ENCODE data around the gene GABRB1.
"Not testable (repeated sequence)": the region's sequence is repeated elsewhere in the genome, so short reads cannot be mapped to it uniquely, and the experiment has no call there.

The GABRB1 gene

GRCh38 chr4:47326025-47326424 lies 294.7 kb downstream of the GABRB1 start:
- DNase-seq, result no peak

GRCh38 chr4:47330866-47331265 lies 299.5 kb downstream of the GABRB1 start:
- DNase-seq, result no peak

GRCh38 chr4:47334652-47335051 lies 303.3 kb downstream of the GABRB1 start:
- DNase-seq, result no peak

DNA sequence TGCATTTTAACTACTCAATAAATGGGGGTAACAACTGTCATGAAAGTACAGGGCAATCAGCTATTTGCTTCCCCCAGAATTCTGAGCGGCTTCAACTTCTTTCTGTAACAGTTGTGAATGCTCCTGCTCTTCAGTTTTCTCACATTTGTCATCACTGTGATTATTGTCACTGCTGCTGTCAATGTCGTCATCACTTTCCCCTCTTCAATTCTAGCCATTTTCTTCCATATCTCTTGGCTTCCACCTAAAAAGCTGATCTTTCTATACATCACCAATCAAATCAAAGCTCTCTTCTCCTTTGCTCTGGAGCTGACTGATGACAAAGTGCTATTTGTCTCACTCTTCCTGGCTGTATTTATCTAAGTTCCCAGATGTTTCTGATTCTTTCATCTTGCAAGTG lies 306.5 kb downstream of the GABRB1 start:
- no peak for DNase-seq

DNA sequence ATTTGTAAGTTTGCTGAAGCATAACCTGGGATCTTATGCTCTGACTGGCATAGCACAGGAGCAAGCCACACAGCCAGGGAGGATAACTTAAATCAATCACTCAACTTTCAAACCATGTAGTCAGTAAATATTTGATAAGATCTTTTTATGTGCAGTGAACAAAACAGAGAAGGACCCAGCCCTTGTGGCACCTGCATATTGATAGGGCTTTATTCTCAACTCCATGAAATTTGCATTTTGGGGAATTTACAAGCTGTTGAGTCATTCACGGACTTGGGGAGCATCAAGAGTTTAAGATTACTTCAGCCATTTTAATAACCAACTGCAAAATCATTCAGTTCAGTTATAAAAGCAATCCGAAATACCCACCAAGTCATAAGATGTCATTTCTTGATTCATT lies 309.5 kb downstream of the GABRB1 start:
- no peak for DNase-seq

GRCh38 chr4:47342796-47343195 lies 311.4 kb downstream of the GABRB1 start:
- no peak for DNase-seq

GRCh38 chr4:47349326-47349725 lies 318.0 kb downstream of the GABRB1 start:
- no peak for DNase-seq

GRCh38 chr4:47355568-47355967 lies 324.2 kb downstream of the GABRB1 start:
- DNase-seq, result no peak

DNA sequence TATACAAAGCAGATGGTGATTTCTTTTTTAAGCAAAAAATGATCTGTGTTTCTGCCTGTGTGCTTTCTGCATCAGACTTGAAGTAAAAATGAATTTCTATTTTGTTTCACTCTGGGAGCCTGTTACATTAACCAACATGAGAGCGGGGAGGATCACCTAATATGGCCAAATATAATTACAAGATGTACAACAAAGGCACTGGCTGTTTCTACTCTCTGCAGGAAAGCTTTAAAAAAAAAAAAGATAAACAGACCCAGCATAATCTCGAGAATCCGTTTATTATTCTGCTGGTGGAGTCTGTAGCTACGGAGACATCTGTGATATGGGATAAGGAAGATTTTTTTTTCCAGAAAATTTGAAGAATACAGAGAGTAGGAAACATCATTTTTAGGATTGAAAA lies 328.5 kb downstream of the GABRB1 start:
- DNase-seq, result no peak

- DNase-seq, result no peak
Measured at GRCh38 chr4:47367761-47368160, 336.4 kb downstream of the GABRB1 start.

DNA sequence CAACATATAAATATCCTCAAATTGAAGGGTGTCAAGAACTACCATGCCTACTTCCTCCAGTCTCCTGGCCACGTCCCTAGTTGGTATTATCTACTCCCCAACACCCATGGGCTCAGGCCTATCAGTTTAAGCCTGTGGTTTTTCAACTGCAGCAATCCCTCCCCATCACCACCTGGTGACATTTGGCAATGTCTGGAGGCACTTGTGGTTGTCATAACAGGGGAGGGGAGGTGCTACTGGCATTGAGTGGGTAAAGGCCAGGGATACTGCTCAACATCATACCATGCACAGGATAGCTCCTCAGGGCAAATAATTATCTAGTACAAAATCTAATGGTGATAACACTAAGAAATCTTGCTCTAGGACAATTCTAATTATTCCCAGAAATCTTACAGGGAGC lies 336.8 kb downstream of the GABRB1 start:
- no peak for DNase-seq

- no peak for DNase-seq
Measured at GRCh38 chr4:47372561-47372960, 341.2 kb downstream of the GABRB1 start.

DNA sequence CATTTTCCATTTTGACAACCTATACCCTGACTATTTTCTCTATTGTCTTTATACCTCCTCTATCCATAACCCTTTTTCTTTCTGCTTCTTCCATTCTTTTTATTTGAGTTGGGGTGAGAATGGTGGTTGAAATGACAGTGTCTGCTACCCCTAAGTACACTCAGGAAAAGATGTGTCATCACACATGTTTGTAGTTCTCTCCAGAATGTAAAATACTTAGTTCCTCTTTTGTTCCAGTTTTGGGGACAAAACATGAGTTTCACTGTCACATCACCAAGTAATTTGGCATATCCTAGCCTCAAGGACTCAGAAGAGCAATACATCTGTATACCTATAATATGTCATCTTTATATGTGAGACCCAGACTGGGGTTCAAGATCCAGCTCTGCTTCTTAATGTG lies 341.8 kb downstream of the GABRB1 start:
- no peak for DNase-seq

DNA sequence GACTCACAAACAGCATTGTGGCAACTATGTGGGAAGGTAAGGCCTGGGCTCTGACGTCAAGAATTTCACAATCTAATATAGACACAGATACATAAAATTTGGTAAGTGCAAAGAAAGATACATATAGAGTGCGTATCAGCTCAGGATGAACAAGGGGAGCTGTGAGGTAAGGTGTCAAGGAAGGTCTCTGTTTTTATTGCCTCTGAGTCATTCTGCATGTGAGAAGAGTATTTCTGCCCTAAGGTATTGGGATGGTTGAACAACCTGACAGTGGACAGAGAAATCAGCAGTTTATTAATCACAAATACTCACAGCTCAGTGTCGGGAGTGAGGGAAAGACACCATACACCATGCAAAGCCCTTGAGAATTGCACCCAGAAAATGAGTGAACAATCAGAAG lies 342.3 kb downstream of the GABRB1 start:
- no peak for DNase-seq

DNA sequence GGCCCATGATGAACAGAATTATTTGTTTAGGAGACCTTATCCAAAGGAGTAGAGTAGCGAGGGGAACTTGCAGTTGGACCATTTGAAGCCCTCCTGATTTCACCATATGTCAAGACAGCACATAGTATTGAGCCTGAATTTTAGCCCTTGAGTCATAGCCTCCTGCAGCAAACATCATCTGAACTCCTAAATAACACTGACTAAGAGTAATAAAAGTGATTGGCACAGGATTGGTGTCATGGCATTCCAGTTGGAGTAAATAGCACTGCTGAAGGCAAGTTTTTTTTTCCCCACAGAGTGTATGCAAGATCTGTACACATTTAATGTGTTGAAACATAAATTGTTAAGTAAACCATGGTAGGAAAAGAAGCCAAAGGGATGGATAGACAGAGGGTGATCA lies 343.1 kb downstream of the GABRB1 start:
- DNase-seq, result no peak

GRCh38 chr4:47378021-47378530 lies 346.7 kb downstream of the GABRB1 start:
- DNase-seq, result not testable (repeated sequence)

DNA sequence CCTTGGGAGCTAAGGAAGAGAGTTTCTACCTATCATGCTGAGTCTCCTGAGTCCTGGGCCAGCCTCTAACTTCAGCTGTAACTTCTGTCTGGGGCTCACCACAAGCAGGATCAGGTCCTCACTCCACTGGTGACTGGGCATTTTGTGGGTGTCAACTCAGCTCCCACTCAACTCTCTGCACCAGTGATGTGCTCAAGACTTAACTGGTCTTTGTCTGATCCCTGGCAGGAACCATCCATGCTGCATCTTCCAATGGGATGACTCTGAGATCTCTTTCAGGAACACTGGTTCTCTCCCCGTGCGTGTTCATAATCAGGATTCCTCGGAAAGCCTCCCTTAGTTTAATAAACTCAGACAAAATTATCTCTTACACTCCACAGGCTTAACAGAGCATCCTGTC lies 349.8 kb downstream of the GABRB1 start:
- no peak for DNase-seq

GRCh38 chr4:47382846-47383360 lies 351.5 kb downstream of the GABRB1 start:
- DNase-seq, result no peak

DNA sequence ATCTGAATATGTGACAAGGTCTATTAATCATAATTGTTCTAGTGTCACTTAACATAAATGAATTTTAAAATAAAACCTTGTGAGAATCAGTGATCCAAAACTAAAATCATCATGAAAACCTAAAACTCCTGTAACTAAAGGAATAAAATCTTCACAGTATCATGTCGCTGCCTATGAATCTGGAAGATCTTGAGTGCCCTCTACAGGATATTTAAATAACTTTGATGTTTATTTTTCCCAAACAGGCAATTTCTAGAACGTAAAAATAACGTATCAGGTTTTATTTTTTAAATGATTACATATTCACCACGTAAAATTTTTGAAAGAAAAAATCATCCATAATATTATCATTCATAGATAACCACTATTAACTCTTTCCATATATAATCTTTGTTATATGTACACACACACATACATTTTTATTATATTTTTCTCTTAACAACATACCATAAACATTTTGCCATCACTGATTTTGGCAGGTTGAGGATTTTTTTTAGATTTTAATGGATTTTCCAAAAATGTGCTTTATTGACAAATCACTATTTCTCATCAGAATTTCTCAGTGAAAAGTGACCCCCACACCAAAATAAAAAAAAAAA lies 352.6 kb downstream of the GABRB1 start:
- no peak for DNase-seq

- no peak for DNase-seq
Measured at GRCh38 chr4:47386146-47386545, 354.8 kb downstream of the GABRB1 start.

- DNase-seq, result no peak
Measured at GRCh38 chr4:47386561-47387235, 355.3 kb downstream of the GABRB1 start.

DNA sequence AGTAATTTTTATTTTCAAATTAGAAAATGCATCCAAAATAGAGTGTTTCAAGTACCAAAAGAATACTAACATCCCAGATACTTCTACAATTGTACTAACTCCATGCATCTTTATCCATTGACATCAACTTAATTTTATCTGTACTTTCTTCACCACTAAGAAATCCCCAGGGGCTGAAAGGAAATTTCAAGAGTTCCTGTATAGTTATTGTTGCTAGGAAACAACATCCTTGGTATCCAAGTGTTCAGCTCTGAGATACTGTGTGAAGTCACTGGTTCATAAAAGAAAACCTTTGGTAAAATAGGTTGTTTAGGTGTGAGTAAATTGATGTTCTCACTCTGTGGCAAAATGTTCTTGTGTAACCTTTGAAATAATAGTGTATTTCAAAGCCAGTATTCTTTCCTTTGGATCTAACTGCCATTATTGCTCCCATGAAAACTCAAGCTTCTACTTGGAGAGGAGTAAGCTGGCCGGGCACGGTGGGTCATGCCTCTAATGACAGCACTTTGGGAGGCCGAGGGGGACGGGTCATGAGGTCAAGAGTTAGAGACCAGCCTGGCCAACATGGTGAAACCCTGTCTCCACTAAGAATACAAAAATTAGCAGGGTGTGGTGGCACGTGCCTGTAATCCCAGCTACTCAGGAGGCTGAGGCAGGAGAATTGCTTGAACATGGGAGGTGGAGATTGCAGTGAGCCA lies 359.2 kb downstream of the GABRB1 start:
- no peak for DNase-seq

DNA sequence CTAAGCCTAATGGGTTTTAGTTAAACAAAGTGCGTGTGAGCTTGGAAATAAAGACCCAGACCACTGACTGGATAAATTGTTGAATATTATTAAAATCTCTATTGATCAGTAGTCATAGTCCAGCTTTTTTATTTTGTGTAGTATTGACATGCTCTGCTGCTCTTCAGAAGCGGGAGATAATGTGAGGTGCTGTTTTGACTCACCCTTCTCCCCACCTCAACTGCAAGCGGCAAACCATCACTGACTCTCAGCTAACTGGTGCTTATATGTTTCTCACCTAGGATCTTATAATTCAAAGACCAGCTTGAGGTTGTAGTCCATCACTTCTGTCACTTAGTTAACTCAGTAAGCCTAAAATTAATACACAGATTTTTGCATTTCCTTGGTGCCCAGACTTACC lies 359.9 kb downstream of the GABRB1 start:
- DNase-seq, result no peak

- no peak for DNase-seq
Measured at GRCh38 chr4:47406408-47406807, 375.0 kb downstream of the GABRB1 start.
